Trophoblast cell (in vitro differentiated cells and primary cell): Measurements from ENCODE around the gene ZBTB48.

Experiments used
- DNase-seq, 2 donors: peaks; one replicate each; pipeline ENCODE4 v3.0.0-alpha.2; 2016
- H2AFZ ChIP-seq: 2 replicates; pipeline ENCODE4 v1.6.1; 2013; ENCODE audit warnings: low read length, moderate library complexity, mild to moderate bottlenecking; ENCODE audit not compliant: insufficient read depth, poor library complexity
- H2AK5ac ChIP-seq: 2 replicates; pipeline ENCODE4 v1.6.1; 2013; ENCODE audit warnings: mild to moderate bottlenecking, low read length
- H2BK120ac ChIP-seq: 2 replicates; pipeline ENCODE4 v1.6.1; 2013; ENCODE audit warnings: low read length, mild to moderate bottlenecking, moderate library complexity; ENCODE audit not compliant: insufficient read depth, poor library complexity
- H2BK12ac ChIP-seq: 2 replicates; pipeline ENCODE4 v1.6.1; 2013; ENCODE audit warnings: mild to moderate bottlenecking, low read length, moderate library complexity
- H2BK5ac ChIP-seq: 2 replicates; pipeline ENCODE4 v1.6.1; 2013; ENCODE audit warnings: low read length, low read depth, moderate library complexity, mild to moderate bottlenecking; ENCODE audit not compliant: poor library complexity
- H3K14ac ChIP-seq: 2 replicates; pipeline ENCODE4 v1.6.1; 2013; ENCODE audit warnings: mild to moderate bottlenecking, low read length
- H3K18ac ChIP-seq: 2 replicates; pipeline ENCODE4 v1.6.1; 2013; ENCODE audit warnings: mild to moderate bottlenecking, low read length
- H3K23ac ChIP-seq: 2 replicates; pipeline ENCODE4 v1.6.1; 2013; ENCODE audit warnings: low read length
- H3K27ac ChIP-seq: 2 replicates; pipeline ENCODE4 v1.5.1; 2013; ENCODE audit warnings: low read depth, mild to moderate bottlenecking, inconsistent platforms, low read length, moderate library complexity
- H3K27me3 ChIP-seq: 2 replicates; pipeline ENCODE4 v1.6.1; 2013; ENCODE audit warnings: inconsistent platforms, mild to moderate bottlenecking, low read length, moderate library complexity; ENCODE audit not compliant: insufficient read depth
- H3K36me3 ChIP-seq, 2 experiments: 1 replicate in 1 of 2; 2 replicates in 1 of 2; pipeline ENCODE4 v1.6.1; 2013; ENCODE audit warnings: low read length in 2 of 2, mild to moderate bottlenecking in 2 of 2, moderate library complexity in 1 of 2; ENCODE audit not compliant: insufficient read depth in 2 of 2, control insufficient read depth in 1 of 2
- H3K4ac ChIP-seq: 2 replicates; pipeline ENCODE4 v1.6.1; 2013; ENCODE audit warnings: low read depth, mild to moderate bottlenecking, low read length, moderate library complexity
- H3K4me1 ChIP-seq, 2 experiments: 1 replicate in 1 of 2; 2 replicates in 1 of 2; pipeline ENCODE4 v1.6.1; 2013; ENCODE audit warnings: low read length in 2 of 2, mild to moderate bottlenecking in 2 of 2, moderate library complexity in 1 of 2; ENCODE audit not compliant: insufficient read depth in 2 of 2, control insufficient read depth in 1 of 2
- H3K4me2 ChIP-seq: 2 replicates; pipeline ENCODE4 v1.6.1; 2013; ENCODE audit warnings: inconsistent platforms, mild to moderate bottlenecking, low read length, moderate library complexity
- H3K4me3 ChIP-seq: 2 replicates; pipeline ENCODE4 v1.5.1; 2013; ENCODE audit warnings: mild to moderate bottlenecking, low read depth, low read length, inconsistent platforms
- H3K79me1 ChIP-seq: one replicate; pipeline ENCODE4 v1.6.1; 2013; ENCODE audit warnings: low read length
- H3K79me2 ChIP-seq: 2 replicates; pipeline ENCODE4 v1.6.1; 2013; ENCODE audit warnings: low read length, mild to moderate bottlenecking; ENCODE audit not compliant: control insufficient read depth, insufficient read depth, poor library complexity
- H3K9ac ChIP-seq: 2 replicates; pipeline ENCODE4 v1.6.1; 2013; ENCODE audit warnings: mild to moderate bottlenecking, low read length
- H3K9me3 ChIP-seq: 2 replicates; pipeline ENCODE4 v1.6.1; 2013; ENCODE audit warnings: low read depth, mild to moderate bottlenecking, control low read depth, inconsistent platforms, low read length; ENCODE audit not compliant: insufficient read depth
- H4K12ac ChIP-seq: 2 replicates; pipeline ENCODE4 v1.6.1; 2013; ENCODE audit warnings: low read depth, mild to moderate bottlenecking, low read length, moderate library complexity
- H4K8ac ChIP-seq: 2 replicates; pipeline ENCODE4 v1.6.1; 2013; ENCODE audit warnings: low read depth, mild to moderate bottlenecking, low read length, moderate library complexity
- H4K91ac ChIP-seq: one replicate; pipeline ENCODE4 v1.6.1; 2013; ENCODE audit warnings: low read depth, mild to moderate bottlenecking, low read length, moderate library complexity
- WGBS: extraction: QIAGEN DNeasy Blood & Tissue Kit; methylation state at CpG from one replicate; pipeline ENCODE4 v1.1.7; 2013; ENCODE audit warnings: missing lambda C conversion rate; ENCODE audit not compliant: insufficient read length, insufficient coverage; ENCODE audit errors: extremely low coverage; 5-methylcytosine and 5-hydroxymethylcytosine counted together

Gene ZBTB48

GRCh38 chr1:6574025-6574620, 5.7 kb upstream of the ZBTB48 start:
- Histone ChIP-seq H3K36me3 (no peaks in the 10 kb centered on the region), H3K27ac (no peak overlapping the region), H3K4me2 (no peak overlapping the region), H2AK5ac (no peak overlapping the region), H4K12ac (no peak overlapping the region), H3K23ac (no peak overlapping the region), H4K91ac (no peak overlapping the region), H3K9me3 (peaks cover 7% of the 10 kb centered on the region), H3K14ac (no peak overlapping the region), H3K4ac (no peak overlapping the region), H2BK12ac (no peak overlapping the region), H3K9ac (no peak overlapping the region), H3K4me3 (no peak overlapping the region), H3K27me3 (no peaks in the 10 kb centered on the region), H3K4me1 (peaks cover 0 to under 1% of the 10 kb centered on the region in 2 experiments), H2BK120ac (no peak overlapping the region), H4K8ac (no peak overlapping the region), H2AFZ (no peak overlapping the region), H3K18ac (no peak overlapping the region), H3K79me1 (no peaks in the 10 kb centered on the region), H3K79me2 (no peaks in the 10 kb centered on the region), H2BK5ac (no peak overlapping the region)
- no peak for DNase-seq
- no CpG with 5 or more reads among the region's 8 CpGs for WGBS

- Histone ChIP-seq H2BK12ac (no peak overlapping the region), H2AFZ (no peak overlapping the region), H2BK120ac (no peak overlapping the region), H3K36me3 (no peaks in the 10 kb centered on the region), H3K27me3 (no peaks in the 10 kb centered on the region), H3K18ac (no peak overlapping the region), H3K9me3 (peaks cover 9% of the 10 kb centered on the region), H3K14ac (no peak overlapping the region), H3K4me1 (peaks cover 5% of the 10 kb centered on the region in 2 experiments), H3K27ac (no peak overlapping the region), H4K12ac (no peak overlapping the region), H3K4ac (no peak overlapping the region), H2AK5ac (no peak overlapping the region), H3K79me2 (no peaks in the 10 kb centered on the region), H3K9ac (no peak overlapping the region), H4K8ac (no peak overlapping the region), H2BK5ac (no peak overlapping the region), H3K23ac (no peak overlapping the region), H3K79me1 (peaks cover 3% of the 10 kb centered on the region), H3K4me3 (no peak overlapping the region), H3K4me2 (no peak overlapping the region), H4K91ac (no peak overlapping the region)
- no CpG with 5 or more reads among the region's 14 CpGs for WGBS
- DNase-seq: no peak
These were observed 5.0 kb upstream of the ZBTB48 start for GRCh38 chr1:6574818-6575217.

DNA sequence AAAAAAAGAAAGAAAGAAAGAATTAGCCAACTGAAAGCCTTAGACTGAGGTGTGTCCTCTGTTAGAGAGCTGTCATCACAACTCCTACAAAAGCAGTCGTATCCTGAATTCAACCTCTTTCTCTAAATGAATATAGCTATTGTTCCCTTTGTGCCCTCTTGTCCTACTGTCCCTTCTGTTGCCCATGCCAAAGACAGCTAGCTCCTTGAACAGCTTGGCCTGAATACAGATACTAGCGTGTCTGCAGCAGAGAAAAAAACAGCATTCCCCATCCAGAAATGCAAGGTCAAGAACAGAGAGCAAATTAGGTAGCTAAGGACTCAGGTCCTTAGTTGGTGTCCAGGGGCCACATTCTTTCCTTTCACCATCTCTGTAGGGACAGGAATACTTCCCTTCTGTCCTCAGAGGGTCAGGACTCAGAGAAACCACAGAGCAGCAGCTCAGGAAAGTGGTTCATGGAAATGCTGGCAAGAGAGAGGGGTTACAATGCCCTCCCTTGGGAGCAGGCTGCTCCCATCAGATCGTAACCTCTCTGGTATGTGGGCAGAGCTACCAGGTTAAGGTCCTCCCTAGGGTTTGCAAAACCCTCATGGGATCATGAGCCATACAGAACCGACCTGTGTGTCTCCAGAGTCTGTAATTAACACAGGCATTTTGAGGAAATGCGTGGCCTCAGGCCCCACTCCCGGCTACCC, 1.8 kb upstream of the ZBTB48 start:
- Histone ChIP-seq H2AFZ (no peak overlapping the region), H3K27ac (no peak overlapping the region), H2BK12ac (no peak overlapping the region), H3K27me3 (no peaks in the 10 kb centered on the region), H3K79me2 (peaks cover 3% of the 10 kb centered on the region), H2BK120ac (no peak overlapping the region), H3K23ac (no peak overlapping the region), H3K36me3 (peaks cover 0 to 8% of the 10 kb centered on the region in 2 experiments), H3K18ac (no peak overlapping the region), H3K14ac (no peak overlapping the region), H3K4ac (no peak overlapping the region), H3K79me1 (peaks cover 6% of the 10 kb centered on the region), H3K4me3 (no peak overlapping the region), H3K4me1 (peaks cover 11 to 12% of the 10 kb centered on the region in 2 experiments), H4K12ac (no peak overlapping the region), H3K4me2 (no peak overlapping the region), H4K91ac (no peak overlapping the region), H4K8ac (no peak overlapping the region), H3K9me3 (peaks cover 3% of the 10 kb centered on the region), H2AK5ac (no peak overlapping the region), H2BK5ac (no peak overlapping the region), H3K9ac (no peak overlapping the region)
- no CpG with 5 or more reads among the region's 6 CpGs for WGBS
- DNase-seq: peak; percentile 18 to 58

DNA sequence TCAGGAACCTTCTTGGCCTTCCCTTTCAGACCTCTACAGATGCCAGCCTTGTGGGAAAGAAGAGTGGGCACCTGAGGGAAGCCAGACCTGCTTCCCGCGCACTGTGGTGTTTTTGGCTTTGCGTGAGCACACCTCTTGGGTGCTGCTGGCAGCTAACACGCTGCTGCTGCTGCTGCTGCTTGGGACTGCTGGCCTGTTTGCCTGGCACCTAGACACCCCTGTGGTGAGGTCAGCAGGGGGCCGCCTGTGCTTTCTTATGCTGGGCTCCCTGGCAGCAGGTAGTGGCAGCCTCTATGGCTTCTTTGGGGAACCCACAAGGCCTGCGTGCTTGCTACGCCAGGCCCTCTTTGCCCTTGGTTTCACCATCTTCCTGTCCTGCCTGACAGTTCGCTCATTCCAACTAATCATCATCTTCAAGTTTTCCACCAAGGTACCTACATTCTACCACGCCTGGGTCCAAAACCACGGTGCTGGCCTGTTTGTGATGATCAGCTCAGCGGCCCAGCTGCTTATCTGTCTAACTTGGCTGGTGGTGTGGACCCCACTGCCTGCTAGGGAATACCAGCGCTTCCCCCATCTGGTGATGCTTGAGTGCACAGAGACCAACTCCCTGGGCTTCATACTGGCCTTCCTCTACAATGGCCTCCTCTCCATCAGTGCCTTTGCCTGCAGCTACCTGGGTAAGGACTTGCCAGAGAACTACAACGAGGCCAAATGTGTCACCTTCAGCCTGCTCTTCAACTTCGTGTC, 995 bp upstream of the ZBTB48 start:
- H2BK5ac ChIP-seq: no peak overlapping the region
- peak overlapping the region; percentile 26 for H3K4me3 ChIP-seq
- H4K91ac ChIP-seq: peak overlapping the region; percentile 37
- no peak overlapping the region for H3K18ac ChIP-seq
- H3K14ac ChIP-seq: no peak overlapping the region
- peak overlapping the region; percentile 34 for H2BK12ac ChIP-seq
- H2AFZ ChIP-seq: peak overlapping the region; percentile 55
- peak overlapping the region; percentile 42 for H2AK5ac ChIP-seq
- H3K36me3 ChIP-seq: peaks cover 0 to 8% of the 10 kb centered on the region in 2 experiments
- no peak overlapping the region for H3K4me2 ChIP-seq
- H3K9ac ChIP-seq: no peak overlapping the region
- H3K79me1 ChIP-seq: peaks cover 6% of the 10 kb centered on the region
- peaks cover 11 to 12% of the 10 kb centered on the region in 2 experiments for H3K4me1 ChIP-seq
- no peak for DNase-seq
- H3K27ac ChIP-seq: no peak overlapping the region
- H4K12ac ChIP-seq: no peak overlapping the region
- no peak overlapping the region for H3K23ac ChIP-seq
- no peak overlapping the region for H2BK120ac ChIP-seq
- peaks cover 3% of the 10 kb centered on the region for H3K9me3 ChIP-seq
- peak overlapping the region; percentile 50 for H4K8ac ChIP-seq
- no CpG with 5 or more reads among the region's 14 CpGs for WGBS
- H3K4ac ChIP-seq: no peak overlapping the region
- H3K79me2 ChIP-seq: peaks cover 3% of the 10 kb centered on the region
- H3K27me3 ChIP-seq: no peaks in the 10 kb centered on the region
